Subcutaneous adipose tissue (tissue), 4 donors: ENCODE data around the gene PCK1. TPM values are rescaled to one million over a fixed set of nuclear protein-coding genes. Genes with fewer than 3 reads are reported as not detected.

Experiments used
- total RNA-seq, 4 donors: library from RNA; depleted of rRNA; stranded (reverse); fragments of >200 nt; gene quantifications; one replicate each; pipeline ENCODE4 v1.1.0, GENCODE V29; 2016
- TF ChIP-seq, protein P1 (sequence below): fragments of 450-650 bp; IDR thresholded peaks from one replicate; pipeline ENCODE4 v1.5.1; 2016; ENCODE audit warnings: low read depth, mild to moderate bottlenecking, control low read depth, antibody characterized with exemption, moderate library complexity

The PCK1 gene
- total RNA-seq, 4 donors from 2014 or later: 152 to 643 (median 237) TPM

DNA sequence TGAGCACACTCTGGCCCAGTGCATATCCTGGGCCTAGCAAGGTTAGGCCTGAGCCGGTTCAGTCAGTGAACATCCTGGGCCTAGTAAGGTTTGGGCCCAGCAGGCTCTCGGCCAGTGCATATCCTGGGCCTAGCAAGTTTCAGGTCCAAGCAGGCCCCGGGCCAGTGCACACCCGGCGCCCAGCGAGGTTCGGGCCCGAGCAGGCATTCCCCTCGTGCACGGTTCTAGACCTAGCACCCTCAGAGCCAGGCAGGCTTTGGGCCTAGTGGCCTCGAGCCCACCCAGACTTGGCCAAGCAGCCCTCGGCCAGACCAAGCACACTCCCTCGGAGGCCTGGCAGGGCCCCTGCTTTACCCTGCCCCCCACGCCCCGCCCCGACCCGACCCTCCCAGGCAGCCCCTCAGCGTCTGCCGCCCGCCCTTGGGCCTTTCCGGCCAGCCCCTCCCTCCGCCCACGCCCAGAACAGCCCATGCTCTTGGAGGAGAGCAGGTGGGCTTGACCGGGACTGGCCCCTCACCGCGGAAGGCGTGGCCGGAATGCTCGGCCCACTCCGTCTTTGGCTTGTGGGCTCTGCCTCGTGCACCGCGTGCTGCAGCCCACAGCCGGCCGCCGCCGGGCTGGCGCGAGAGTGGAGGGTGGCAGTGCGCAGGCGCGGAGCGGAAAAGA lies 36.3 kb upstream of the PCK1 start, which contains the start of gene CTCFL:
Gene CTCFL (minus strand): TSS at position 630 of the 666 bp plus-strand sequence. CDS start 935 bp downstream, outside the sequence.
- TF ChIP-seq, protein P1, sequence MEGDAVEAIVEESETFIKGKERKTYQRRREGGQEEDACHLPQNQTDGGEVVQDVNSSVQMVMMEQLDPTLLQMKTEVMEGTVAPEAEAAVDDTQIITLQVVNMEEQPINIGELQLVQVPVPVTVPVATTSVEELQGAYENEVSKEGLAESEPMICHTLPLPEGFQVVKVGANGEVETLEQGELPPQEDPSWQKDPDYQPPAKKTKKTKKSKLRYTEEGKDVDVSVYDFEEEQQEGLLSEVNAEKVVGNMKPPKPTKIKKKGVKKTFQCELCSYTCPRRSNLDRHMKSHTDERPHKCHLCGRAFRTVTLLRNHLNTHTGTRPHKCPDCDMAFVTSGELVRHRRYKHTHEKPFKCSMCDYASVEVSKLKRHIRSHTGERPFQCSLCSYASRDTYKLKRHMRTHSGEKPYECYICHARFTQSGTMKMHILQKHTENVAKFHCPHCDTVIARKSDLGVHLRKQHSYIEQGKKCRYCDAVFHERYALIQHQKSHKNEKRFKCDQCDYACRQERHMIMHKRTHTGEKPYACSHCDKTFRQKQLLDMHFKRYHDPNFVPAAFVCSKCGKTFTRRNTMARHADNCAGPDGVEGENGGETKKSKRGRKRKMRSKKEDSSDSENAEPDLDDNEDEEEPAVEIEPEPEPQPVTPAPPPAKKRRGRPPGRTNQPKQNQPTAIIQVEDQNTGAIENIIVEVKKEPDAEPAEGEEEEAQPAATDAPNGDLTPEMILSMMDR: no peak

DNA sequence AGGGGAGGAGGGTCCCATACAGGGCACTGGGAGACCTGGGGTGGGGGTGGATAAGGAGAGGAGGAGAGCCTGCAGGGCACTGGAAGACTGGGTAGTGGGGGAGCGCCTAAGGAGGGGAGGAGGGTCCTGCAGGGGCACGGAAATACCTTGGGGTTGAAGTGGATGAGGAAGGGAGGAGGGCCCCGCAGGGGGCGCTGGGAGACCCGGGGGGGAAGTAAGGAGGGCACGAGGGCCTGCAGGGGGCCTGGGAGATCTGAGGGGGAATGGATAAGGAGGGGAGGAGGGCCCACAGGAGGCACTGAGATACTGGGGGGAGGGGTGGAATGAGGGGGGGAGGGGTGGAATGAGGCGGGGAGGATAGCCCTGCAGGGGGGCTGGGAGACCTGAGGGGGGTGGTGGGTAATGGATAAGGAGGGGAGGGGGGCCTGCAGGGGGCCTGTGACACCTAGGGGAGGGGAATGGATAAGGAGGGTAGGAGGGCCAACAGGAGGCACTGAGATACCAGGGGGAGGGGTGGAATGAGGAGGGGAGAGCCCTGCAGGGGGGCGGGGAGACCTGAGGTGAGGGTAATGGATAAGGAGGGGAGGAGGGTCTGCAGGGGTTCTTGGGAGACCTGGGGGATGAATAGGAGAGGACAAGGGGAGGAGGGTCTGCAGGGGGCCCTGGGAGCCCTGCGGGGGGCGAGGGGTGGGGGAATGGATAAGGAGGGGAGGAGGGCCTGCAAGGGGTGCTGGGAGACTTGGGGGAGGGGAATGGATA lies 35.4 kb upstream of the PCK1 start:
- TF ChIP-seq, protein P1: no peak

DNA sequence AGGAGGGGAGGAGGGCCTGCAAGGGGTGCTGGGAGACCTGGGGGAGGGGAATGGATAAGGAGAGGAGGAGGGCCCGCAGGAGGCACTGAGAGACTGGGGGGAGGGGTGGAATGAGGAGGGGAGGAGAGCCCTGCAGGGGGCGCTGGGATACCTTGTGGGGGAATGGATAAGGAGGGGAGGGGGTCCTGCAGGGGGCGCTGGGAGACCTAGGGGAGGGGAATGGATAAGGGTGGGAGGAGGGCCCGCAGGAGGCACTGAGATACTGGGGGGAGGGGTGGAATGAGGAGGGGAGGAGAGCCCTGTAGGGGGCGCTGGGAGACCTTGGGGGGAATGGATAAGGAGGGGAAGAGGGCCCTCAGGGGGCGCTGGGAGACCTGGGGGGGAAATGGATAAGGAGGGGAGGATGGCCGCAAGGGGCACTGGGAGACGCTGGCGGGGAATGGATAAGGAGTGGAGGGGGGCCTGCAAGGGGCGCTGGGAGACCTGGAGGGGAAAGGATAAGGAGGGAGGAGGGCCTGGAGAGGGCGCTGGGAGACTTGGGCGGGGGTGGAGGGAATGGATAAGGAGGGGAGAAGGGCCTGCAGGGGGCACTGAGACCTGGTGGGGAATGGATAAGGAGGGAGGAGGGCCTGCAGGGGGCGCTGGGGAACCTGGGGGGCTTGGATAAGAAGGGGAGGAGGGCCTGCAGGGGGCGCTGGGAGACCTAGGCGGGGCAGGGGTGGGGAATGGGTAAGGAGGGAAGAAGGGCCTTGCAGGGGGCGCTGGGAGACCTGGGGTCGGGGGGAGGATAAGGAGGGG lies 34.6 kb upstream of the PCK1 start:
- TF ChIP-seq, protein P1: no peak

DNA sequence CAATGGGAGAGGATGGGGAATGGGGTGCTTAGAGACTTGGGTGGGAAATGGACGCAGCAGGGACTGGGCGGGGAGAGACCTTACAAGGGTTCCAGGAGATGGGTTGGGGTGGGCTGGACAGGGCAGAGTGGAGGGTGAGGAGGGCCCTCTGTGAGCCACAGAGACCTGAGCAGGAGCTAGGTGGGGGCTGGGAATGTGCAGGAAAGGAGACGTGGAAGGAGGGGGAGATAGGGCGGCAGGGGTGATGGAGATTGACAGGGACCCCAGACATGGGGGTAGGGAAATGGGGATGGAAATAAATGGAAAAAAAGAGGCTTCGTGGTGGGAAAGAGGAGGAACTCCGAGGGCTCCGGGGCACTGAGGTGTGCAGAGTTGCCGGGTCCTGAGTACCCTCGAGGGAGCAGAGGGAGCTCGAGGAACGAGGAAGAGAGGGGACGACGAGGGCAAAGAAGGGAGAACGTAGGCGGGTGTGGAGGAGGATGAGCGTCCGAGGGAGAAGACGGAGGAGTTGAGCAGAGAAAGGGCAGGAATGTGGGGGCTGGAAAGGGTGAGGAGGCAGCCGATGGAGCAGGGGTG lies 33.9 kb upstream of the PCK1 start:
- TF ChIP-seq, protein P1: no peak

DNA sequence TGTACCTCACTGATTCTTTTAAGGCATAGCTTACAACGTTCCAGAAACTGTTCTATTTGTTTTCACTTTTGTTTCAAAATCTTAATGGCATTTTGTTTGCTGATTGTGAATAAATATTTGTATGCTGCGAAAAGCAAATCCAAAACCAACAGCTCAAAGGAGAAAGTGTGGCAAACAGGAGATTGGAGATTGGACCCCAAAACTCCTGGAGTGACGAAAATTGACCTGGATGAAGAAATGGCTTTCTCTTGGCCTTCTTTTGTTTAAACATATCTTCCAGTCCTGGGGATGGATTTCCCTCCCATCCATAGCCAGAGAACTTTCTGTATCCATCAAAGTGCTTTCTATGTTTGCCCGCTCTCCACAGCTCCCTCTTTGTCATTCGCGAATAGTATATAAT lies 33.2 kb upstream of the PCK1 start:
- TF ChIP-seq, protein P1: no peak

DNA sequence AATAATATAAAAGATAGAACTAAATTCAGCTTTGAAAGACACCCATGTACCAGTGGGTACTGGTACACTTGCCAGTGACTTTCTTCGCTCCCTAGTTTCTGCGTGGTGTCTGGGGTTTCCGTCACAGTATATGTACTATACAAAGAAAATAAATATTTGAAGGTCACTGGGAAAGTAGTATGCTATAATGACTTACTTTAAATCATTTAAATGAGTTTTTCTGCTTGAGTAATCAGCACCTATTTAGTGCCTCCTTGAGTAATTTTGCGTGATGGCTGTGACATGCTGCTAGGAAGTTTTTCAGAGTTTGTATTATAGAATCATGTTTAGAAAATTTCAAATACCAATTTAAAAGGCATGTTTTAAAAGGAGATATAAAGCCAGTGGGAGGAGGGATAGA lies 32.8 kb upstream of the PCK1 start:
- TF ChIP-seq, protein P1: no peak
